Measurements from ENCODE around the gene B3GLCT. TPM values are rescaled to one million over a fixed set of nuclear protein-coding genes. Genes with fewer than 3 reads are reported as not detected.

B3GLCT gene
- total RNA-seq, 1 experiment from 2014 or later, result 3.2 TPM

DNA sequence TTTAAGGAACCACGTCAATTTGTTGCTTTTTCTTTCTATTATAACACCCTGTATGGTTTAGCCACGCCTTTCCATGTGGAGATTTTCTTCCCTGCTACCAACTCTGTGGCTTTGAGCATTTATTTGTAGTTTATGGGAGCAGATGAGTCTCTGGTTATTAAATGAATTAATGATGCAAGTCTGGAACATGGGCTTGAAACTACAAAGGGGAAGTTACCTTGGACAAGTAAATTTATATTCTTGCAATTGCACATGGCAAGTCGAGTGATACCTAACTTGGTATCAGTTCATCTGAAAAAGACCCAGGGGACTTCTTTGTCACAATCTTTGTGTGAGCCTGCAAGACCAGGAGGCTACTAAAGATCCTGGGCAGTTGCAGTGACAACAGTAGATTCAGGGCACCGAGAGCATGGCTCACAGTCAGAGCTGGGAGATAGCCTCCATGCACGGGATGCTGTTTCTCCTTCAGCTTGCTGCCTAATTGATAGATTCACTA is 24.4 kb downstream of the B3GLCT start:
- H4K20me1 ChIP-seq (ENCODE audit: low read length), result no peaks in the 10 kb centered on the region
- H3K4me1 ChIP-seq (ENCODE audit: insufficient read depth, low read length), result peaks cover 6% of the 10 kb centered on the region
- no peaks in the 10 kb centered on the region for H3K79me2 ChIP-seq (ENCODE audit: low read length)
- no peaks in the 10 kb centered on the region for H3K27me3 ChIP-seq (ENCODE audit: low read length)
- intact Hi-C loops (cut with micrococcal nuclease), result no loop called here
- H3K36me3 ChIP-seq (ENCODE audit: low read depth, low read length), result no peaks in the 10 kb centered on the region
- ATAC-seq (no peak), DNase-seq (no peak)
- no peak overlapping the region for H2AFZ ChIP-seq (ENCODE audit: low read length)
- TF ChIP-seq EZH2phosphoT487 (IDR thresholded peaks at IDR 0.05; ENCODE audit: borderline replicate concordance, low read length) (no peak), EZH2 (IDR thresholded peaks at IDR 0.05; ENCODE audit: low read length, unreplicated experiment) (no peak)
- TF ChIP-seq, protein P1, sequence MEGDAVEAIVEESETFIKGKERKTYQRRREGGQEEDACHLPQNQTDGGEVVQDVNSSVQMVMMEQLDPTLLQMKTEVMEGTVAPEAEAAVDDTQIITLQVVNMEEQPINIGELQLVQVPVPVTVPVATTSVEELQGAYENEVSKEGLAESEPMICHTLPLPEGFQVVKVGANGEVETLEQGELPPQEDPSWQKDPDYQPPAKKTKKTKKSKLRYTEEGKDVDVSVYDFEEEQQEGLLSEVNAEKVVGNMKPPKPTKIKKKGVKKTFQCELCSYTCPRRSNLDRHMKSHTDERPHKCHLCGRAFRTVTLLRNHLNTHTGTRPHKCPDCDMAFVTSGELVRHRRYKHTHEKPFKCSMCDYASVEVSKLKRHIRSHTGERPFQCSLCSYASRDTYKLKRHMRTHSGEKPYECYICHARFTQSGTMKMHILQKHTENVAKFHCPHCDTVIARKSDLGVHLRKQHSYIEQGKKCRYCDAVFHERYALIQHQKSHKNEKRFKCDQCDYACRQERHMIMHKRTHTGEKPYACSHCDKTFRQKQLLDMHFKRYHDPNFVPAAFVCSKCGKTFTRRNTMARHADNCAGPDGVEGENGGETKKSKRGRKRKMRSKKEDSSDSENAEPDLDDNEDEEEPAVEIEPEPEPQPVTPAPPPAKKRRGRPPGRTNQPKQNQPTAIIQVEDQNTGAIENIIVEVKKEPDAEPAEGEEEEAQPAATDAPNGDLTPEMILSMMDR (conservative IDR thresholded peaks at IDR 0.05; ENCODE audit: low read depth, low read length), result no peak
- no TSS peak for BruUV-seq (replicated peaks)
- H3K4me3 ChIP-seq (ENCODE audit: low read length), result no peak overlapping the region
- H3K9ac ChIP-seq (ENCODE audit: low read length), result no peak overlapping the region
- H3K9me2 ChIP-seq (replicated peaks; ENCODE audit: low read length), result no peaks in the 10 kb centered on the region
- no peaks in the 10 kb centered on the region for H3F3A ChIP-seq (ENCODE audit: low read length, unreplicated experiment)
- ChIA-PET CTCF (no interaction called here), POLR2A (ENCODE audit: unreplicated experiment) (no interaction called here)
- H3K9me3 ChIP-seq (ENCODE audit: low read length), result no peaks in the 10 kb centered on the region
- H3K4me2 ChIP-seq (ENCODE audit: low read length), result no peak overlapping the region
- no peak overlapping the region for H3K27ac ChIP-seq (ENCODE audit: low read length)

DNA sequence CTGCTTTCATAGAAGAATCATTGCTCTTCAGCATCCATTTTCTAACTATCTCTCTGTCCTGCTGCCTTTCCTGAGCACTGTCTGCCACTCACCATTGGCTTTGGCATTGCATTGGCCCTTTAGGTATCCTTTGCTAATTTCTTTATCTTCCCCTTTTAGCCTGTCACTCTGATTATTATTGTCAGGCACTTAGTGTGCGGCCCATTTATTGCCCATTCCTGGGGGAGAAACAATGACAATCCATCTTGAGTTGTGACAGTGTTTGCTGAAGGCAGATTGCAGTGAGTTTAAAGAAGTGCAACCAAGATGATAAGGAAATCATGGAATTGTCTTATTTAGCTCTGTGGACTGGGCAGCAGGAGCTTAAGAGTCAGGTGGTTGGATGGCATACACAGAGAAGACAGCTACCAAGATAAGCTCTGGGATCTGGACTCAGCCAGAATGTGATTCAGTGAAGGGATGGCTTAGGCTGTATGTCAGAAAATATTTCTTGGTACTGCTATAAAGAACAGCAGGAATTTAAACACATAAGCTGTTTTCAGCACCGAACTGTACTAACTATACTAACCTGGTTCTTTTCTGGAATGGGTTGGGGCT is 25.3 kb downstream of the B3GLCT start:
- ChIA-PET POLR2A (ENCODE audit: unreplicated experiment) (no interaction called here), CTCF (no interaction called here)
- no peaks in the 10 kb centered on the region for H3K36me3 ChIP-seq (ENCODE audit: low read depth, low read length)
- no peaks in the 10 kb centered on the region for H3K27me3 ChIP-seq (ENCODE audit: low read length)
- H3K9me3 ChIP-seq (ENCODE audit: low read length), result no peaks in the 10 kb centered on the region
- H3K9ac ChIP-seq (ENCODE audit: low read length), result no peak overlapping the region
- no peak overlapping the region for H3K27ac ChIP-seq (ENCODE audit: low read length)
- H2AFZ ChIP-seq (ENCODE audit: low read length), result no peak overlapping the region
- no peak for ATAC-seq
- TF ChIP-seq, protein P1 (conservative IDR thresholded peaks at IDR 0.05; ENCODE audit: low read depth, low read length), result no peak
- TF ChIP-seq EZH2 (IDR thresholded peaks at IDR 0.05; ENCODE audit: low read length, unreplicated experiment) (no peak), EZH2phosphoT487 (IDR thresholded peaks at IDR 0.05; ENCODE audit: borderline replicate concordance, low read length) (no peak)
- H3K4me3 ChIP-seq (ENCODE audit: low read length), result no peak overlapping the region
- no peak for DNase-seq
- peaks cover 6% of the 10 kb centered on the region for H3K4me1 ChIP-seq (ENCODE audit: insufficient read depth, low read length)
- H3K79me2 ChIP-seq (ENCODE audit: low read length), result no peaks in the 10 kb centered on the region
- H3K4me2 ChIP-seq (ENCODE audit: low read length), result no peak overlapping the region
- no peaks in the 10 kb centered on the region for H3F3A ChIP-seq (ENCODE audit: low read length, unreplicated experiment)
- intact Hi-C loops (cut with micrococcal nuclease), result no loop called here
- H3K9me2 ChIP-seq (replicated peaks; ENCODE audit: low read length), result no peaks in the 10 kb centered on the region
- no TSS peak for BruUV-seq (replicated peaks)
- H4K20me1 ChIP-seq (ENCODE audit: low read length), result no peaks in the 10 kb centered on the region

DNA sequence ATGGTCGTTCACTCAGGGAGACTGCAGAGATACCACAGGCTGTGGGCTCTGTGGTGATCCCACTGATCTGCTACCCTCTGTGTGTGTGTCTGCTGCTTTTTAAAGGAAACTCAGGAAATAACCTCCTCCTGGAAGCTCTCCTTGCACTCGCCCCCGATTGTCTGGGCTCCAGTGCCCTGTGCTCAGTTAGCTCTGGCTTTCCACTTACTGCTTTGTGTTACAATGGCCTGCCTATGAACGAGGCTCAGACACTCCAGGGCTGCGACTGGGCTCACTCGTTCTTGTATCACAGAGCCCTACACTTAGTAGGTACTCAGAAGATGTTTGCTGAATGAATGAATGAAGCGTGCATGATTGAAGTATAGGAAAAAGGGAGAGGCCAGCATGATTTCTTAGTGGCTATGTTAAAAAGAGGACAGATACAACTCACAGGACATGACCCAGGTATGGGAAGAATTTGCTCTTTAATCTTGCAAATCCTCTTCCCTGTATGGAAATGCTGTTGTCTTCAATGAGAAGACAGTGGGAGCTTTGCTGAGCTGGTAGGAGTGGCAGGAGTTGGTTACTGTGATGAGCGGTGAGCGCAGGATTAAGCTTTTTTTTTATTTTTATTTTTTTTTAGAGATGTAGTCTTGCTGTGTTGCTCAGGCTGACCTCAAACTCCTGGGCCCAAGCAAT is 26.4 kb downstream of the B3GLCT start:
- ChIA-PET CTCF (no interaction called here), POLR2A (ENCODE audit: unreplicated experiment) (no interaction called here)
- intact Hi-C loops (cut with micrococcal nuclease), result no loop called here
- no peaks in the 10 kb centered on the region for H3F3A ChIP-seq (ENCODE audit: low read length, unreplicated experiment)
- no peaks in the 10 kb centered on the region for H4K20me1 ChIP-seq (ENCODE audit: low read length)
- no peak overlapping the region for H3K9ac ChIP-seq (ENCODE audit: low read length)
- no peak overlapping the region for H3K4me3 ChIP-seq (ENCODE audit: low read length)
- no peak overlapping the region for H2AFZ ChIP-seq (ENCODE audit: low read length)
- no TSS peak for BruUV-seq (replicated peaks)
- peaks cover 6% of the 10 kb centered on the region for H3K4me1 ChIP-seq (ENCODE audit: insufficient read depth, low read length)
- no peak for TF ChIP-seq EZH2 (IDR thresholded peaks at IDR 0.05; ENCODE audit: low read length, unreplicated experiment)
- TF ChIP-seq EZH2phosphoT487 (IDR thresholded peaks at IDR 0.05; ENCODE audit: borderline replicate concordance, low read length), result no peak
- TF ChIP-seq, protein P1 (conservative IDR thresholded peaks at IDR 0.05; ENCODE audit: low read depth, low read length), result no peak
- no peaks in the 10 kb centered on the region for H3K79me2 ChIP-seq (ENCODE audit: low read length)
- no peaks in the 10 kb centered on the region for H3K9me2 ChIP-seq (replicated peaks; ENCODE audit: low read length)
- DNase-seq, result no peak
- no peaks in the 10 kb centered on the region for H3K36me3 ChIP-seq (ENCODE audit: low read depth, low read length)
- ATAC-seq, result no peak
- H3K27ac ChIP-seq (ENCODE audit: low read length), result no peak overlapping the region
- no peak overlapping the region for H3K4me2 ChIP-seq (ENCODE audit: low read length)
- no peaks in the 10 kb centered on the region for H3K9me3 ChIP-seq (ENCODE audit: low read length)
- no peaks in the 10 kb centered on the region for H3K27me3 ChIP-seq (ENCODE audit: low read length)

Data from PC-3 (cell line).